SU-DHL-6 (cell line): ENCODE results near the gene NELL1.

Experiments used
- EZH2phosphoT487 ChIP-seq: fragments of 200-600 bp; sonication (generic), shearing (Covaris generic); conservative IDR thresholded peaks from 2 replicates; pipeline ENCODE4 v1.6.1; 2018; ENCODE audit warnings: mild to moderate bottlenecking, antibody characterized with exemption, low read length, moderate library complexity, mixed read lengths
- TF ChIP-seq, protein P1 (sequence below): fragments of 200-600 bp; sonication (generic); IDR thresholded peaks from one replicate; pipeline ENCODE4 v1.5.1; 2017; ENCODE audit warnings: antibody characterized with exemption, mild to moderate bottlenecking, low read length, moderate library complexity; ENCODE audit not compliant: insufficient read depth, poor library complexity, severe bottlenecking

DNA sequence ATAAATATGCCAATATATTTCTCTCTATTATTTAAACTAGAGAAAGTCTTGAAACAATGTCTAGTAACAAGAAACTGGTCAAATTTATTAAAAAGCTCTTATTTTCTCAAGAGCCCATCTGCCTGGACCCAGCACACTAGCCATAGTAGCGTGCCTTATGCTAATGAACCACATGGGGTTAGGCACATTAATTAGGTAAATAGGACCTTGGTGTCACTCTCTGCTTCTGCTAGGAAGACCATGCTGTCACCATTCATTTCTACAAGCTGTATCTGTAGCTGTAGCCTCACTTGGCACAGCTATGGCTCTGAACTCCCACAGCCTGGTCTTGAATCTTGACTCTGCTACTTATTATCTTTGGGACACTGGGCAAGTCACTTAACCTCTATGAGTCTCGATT, 390.5 kb downstream of the NELL1 start:
- TF ChIP-seq, protein P1, sequence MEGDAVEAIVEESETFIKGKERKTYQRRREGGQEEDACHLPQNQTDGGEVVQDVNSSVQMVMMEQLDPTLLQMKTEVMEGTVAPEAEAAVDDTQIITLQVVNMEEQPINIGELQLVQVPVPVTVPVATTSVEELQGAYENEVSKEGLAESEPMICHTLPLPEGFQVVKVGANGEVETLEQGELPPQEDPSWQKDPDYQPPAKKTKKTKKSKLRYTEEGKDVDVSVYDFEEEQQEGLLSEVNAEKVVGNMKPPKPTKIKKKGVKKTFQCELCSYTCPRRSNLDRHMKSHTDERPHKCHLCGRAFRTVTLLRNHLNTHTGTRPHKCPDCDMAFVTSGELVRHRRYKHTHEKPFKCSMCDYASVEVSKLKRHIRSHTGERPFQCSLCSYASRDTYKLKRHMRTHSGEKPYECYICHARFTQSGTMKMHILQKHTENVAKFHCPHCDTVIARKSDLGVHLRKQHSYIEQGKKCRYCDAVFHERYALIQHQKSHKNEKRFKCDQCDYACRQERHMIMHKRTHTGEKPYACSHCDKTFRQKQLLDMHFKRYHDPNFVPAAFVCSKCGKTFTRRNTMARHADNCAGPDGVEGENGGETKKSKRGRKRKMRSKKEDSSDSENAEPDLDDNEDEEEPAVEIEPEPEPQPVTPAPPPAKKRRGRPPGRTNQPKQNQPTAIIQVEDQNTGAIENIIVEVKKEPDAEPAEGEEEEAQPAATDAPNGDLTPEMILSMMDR = no peak
- TF ChIP-seq EZH2phosphoT487 = no peak
